Smooth muscle cell (in vitro differentiated cells): ENCODE measurements around the gene TTYH3. TPM values are rescaled to one million over a fixed set of nuclear protein-coding genes. Genes with fewer than 3 reads are reported as not detected.

Source experiments
- DNase-seq: peaks from one replicate; lab custom pipeline; 2025; ENCODE audit not compliant: unreplicated experiment; lab: John Stamatoyannopoulos, UW
- H2AFZ ChIP-seq: fragments of 200-600 bp; sonication (generic); 2 replicates; pipeline ENCODE4 v1.6.0; 2016; ENCODE audit warnings: antibody characterized with exemption, low read depth, mild to moderate bottlenecking
- H3F3A ChIP-seq: fragments of 200-600 bp; sonication (generic); 2 replicates; pipeline ENCODE4 v1.6.0; 2017; ENCODE audit warnings: antibody characterized with exemption, low read depth
- H3K27ac ChIP-seq: fragments of 200-600 bp; sonication (generic); 2 replicates; pipeline ENCODE4 v1.5.1; 2016; ENCODE audit warnings: low read depth, mild to moderate bottlenecking
- H3K27me3 ChIP-seq: fragments of 200-600 bp; sonication (generic); 2 replicates; pipeline ENCODE4 v1.6.1; 2016; ENCODE audit warnings: low read depth, mild to moderate bottlenecking
- H3K36me3 ChIP-seq: fragments of 200-600 bp; sonication (generic); 2 replicates; pipeline ENCODE4 v1.5.1; 2016; ENCODE audit warnings: low read depth
- H3K4me1 ChIP-seq: fragments of 200-600 bp; sonication (generic); 2 replicates; pipeline ENCODE4 v1.5.1; 2016; ENCODE audit warnings: low read depth
- H3K4me2 ChIP-seq: fragments of 200-600 bp; sonication (generic); 2 replicates; pipeline ENCODE4 v1.6.0; 2016; ENCODE audit warnings: mild to moderate bottlenecking
- H3K4me3 ChIP-seq: fragments of 200-600 bp; sonication (generic); 2 replicates; pipeline ENCODE4 v1.5.1; 2016; ENCODE audit warnings: mild to moderate bottlenecking
- H3K79me2 ChIP-seq: fragments of 200-600 bp; sonication (generic); 2 replicates; pipeline ENCODE4 v1.6.0; 2016; ENCODE audit warnings: low read depth, mild to moderate bottlenecking
- H3K9ac ChIP-seq: fragments of 200-600 bp; sonication (generic); 2 replicates; pipeline ENCODE4 v1.6.0; 2016; ENCODE audit warnings: low read depth
- H3K9me3 ChIP-seq: fragments of 200-600 bp; sonication (generic); replicated peaks from 2 replicates; pipeline ENCODE4 v1.5.1; 2016; ENCODE audit warnings: low read depth
- H4K20me1 ChIP-seq: fragments of 200-600 bp; sonication (generic); 2 replicates; pipeline ENCODE4 v1.6.0; 2016; ENCODE audit warnings: low read depth
- CTCF ChIP-seq: fragments of 200-600 bp; sonication (generic); IDR thresholded peaks from 2 replicates; pipeline ENCODE4 v1.5.1; 2017; ENCODE audit warnings: borderline replicate concordance, mild to moderate bottlenecking, antibody characterized with exemption; ENCODE audit not compliant: insufficient read depth, poor library complexity, severe bottlenecking
- WGBS: methylation state at CpG from one replicate; pipeline ENCODE4 v1.1.7; 2016; ENCODE audit warnings: low lambda C conversion rate; 5-methylcytosine and 5-hydroxymethylcytosine counted together
- polyA plus RNA-seq: library from polyadenylated mRNA; unstranded; fragments of >200 nt; fragmentation: Nextera tagmentation; extraction: Ambion mirVana; gene quantifications from 2 replicates; pipeline ENCODE4 v1.2.1, GENCODE V29; 2016
- total RNA-seq: library from RNA; depleted of rRNA; stranded (reverse); fragments of >200 nt; gene quantifications from 2 replicates; pipeline ENCODE4 v1.2.3, GENCODE V29; 2014

Gene TTYH3
- total and polyA plus RNA-seq, 2 experiments from 2014 or later = 51.5 to 179 TPM

- Histone ChIP-seq H3K9ac (no peak overlapping the region), H3K36me3 (no peaks in the 10 kb centered on the region), H2AFZ (no peak overlapping the region), H3K4me1 (no peaks in the 10 kb centered on the region), H3F3A (no peaks in the 10 kb centered on the region), H3K4me3 (no peak overlapping the region), H3K79me2 (no peaks in the 10 kb centered on the region), H3K27ac (no peak overlapping the region), H3K9me3 (no peaks in the 10 kb centered on the region), H4K20me1 (no peaks in the 10 kb centered on the region), H3K27me3 (no peaks in the 10 kb centered on the region), H3K4me2 (no peak overlapping the region)
- DNase-seq = no peak
- TF ChIP-seq CTCF = no peak
- 93% methylated on average over 19 of the region's 19 CpGs for WGBS
These were observed 46.3 kb upstream of the TTYH3 start for GRCh38 chr7:2585446-2585845.

GRCh38 chr7:2586326-2587020 lies 45.3 kb upstream of the TTYH3 start:
- Histone ChIP-seq H3F3A (no peaks in the 10 kb centered on the region), H3K9ac (no peak overlapping the region), H3K27me3 (no peaks in the 10 kb centered on the region), H3K79me2 (no peaks in the 10 kb centered on the region), H3K27ac (no peak overlapping the region), H3K4me3 (no peak overlapping the region), H3K36me3 (no peaks in the 10 kb centered on the region), H2AFZ (no peak overlapping the region), H4K20me1 (no peaks in the 10 kb centered on the region), H3K9me3 (no peaks in the 10 kb centered on the region), H3K4me2 (no peak overlapping the region), H3K4me1 (no peaks in the 10 kb centered on the region)
- no peak for DNase-seq
- 95% methylated on average over 24 of the region's 24 CpGs for WGBS
- TF ChIP-seq CTCF = no peak

GRCh38 chr7:2587134-2587533 lies 44.7 kb upstream of the TTYH3 start:
- no peak overlapping the region for H2AFZ ChIP-seq
- no peaks in the 10 kb centered on the region for H3K79me2 ChIP-seq
- no peak for TF ChIP-seq CTCF
- no peak overlapping the region for H3K4me3 ChIP-seq
- H3K9me3 ChIP-seq = no peaks in the 10 kb centered on the region
- no peaks in the 10 kb centered on the region for H3K27me3 ChIP-seq
- no peak for DNase-seq
- WGBS = 100% methylated on average over 3 of the region's 9 CpGs
- H3K4me2 ChIP-seq = no peak overlapping the region
- H3K27ac ChIP-seq = no peak overlapping the region
- no peaks in the 10 kb centered on the region for H3F3A ChIP-seq
- H3K36me3 ChIP-seq = no peaks in the 10 kb centered on the region
- H3K4me1 ChIP-seq = no peaks in the 10 kb centered on the region
- H3K9ac ChIP-seq = no peak overlapping the region
- H4K20me1 ChIP-seq = no peaks in the 10 kb centered on the region

- H3K4me1 ChIP-seq = no peaks in the 10 kb centered on the region
- H3K4me2 ChIP-seq = no peak overlapping the region
- H3K36me3 ChIP-seq = no peaks in the 10 kb centered on the region
- no peaks in the 10 kb centered on the region for H3K79me2 ChIP-seq
- no peak overlapping the region for H3K4me3 ChIP-seq
- H3F3A ChIP-seq = no peaks in the 10 kb centered on the region
- DNase-seq = no peak
- no peaks in the 10 kb centered on the region for H3K27me3 ChIP-seq
- no peak overlapping the region for H2AFZ ChIP-seq
- no peaks in the 10 kb centered on the region for H3K9me3 ChIP-seq
- H3K9ac ChIP-seq = no peak overlapping the region
- no peak overlapping the region for H3K27ac ChIP-seq
- 99% methylated on average over 20 of the region's 21 CpGs for WGBS
- no peak for TF ChIP-seq CTCF
- no peaks in the 10 kb centered on the region for H4K20me1 ChIP-seq
These were observed 44.0 kb upstream of the TTYH3 start for GRCh38 chr7:2587778-2588177.
